ENCODE data around the gene ANKRD36.
"Not testable (repeated sequence)": the region's sequence is repeated elsewhere in the genome, so short reads cannot be mapped to it uniquely, and the experiment has no call there.

Gene ANKRD36

GRCh38 chr2:97200887-97201286 lies 87.9 kb downstream of the ANKRD36 start:
- H3K9me3 Mint-ChIP-seq, DNase-seq: not testable (repeated sequence)

GRCh38 chr2:97202643-97203250 lies 89.8 kb downstream of the ANKRD36 start:
- not testable (repeated sequence) for H3K9me3 Mint-ChIP-seq, H3K4me3 Mint-ChIP-seq, DNase-seq, ATAC-seq, H3K4me1 Mint-ChIP-seq, H3K27ac Mint-ChIP-seq, H3K27me3 Mint-ChIP-seq
- H3K36me3 Mint-ChIP-seq (ENCODE audit: low read depth) = peaks cover 21% of the 10 kb centered on the region

More at GRCh38 chr2:97200887-97201286, 87.9 kb downstream of the ANKRD36 start:
- H3K27me3 Mint-ChIP-seq, ATAC-seq, H3K4me1 Mint-ChIP-seq, H3K4me3 Mint-ChIP-seq, H3K27ac Mint-ChIP-seq: not testable (repeated sequence)
- peaks cover 30% of the 10 kb centered on the region for H3K36me3 Mint-ChIP-seq (ENCODE audit: low read depth)

DNA sequence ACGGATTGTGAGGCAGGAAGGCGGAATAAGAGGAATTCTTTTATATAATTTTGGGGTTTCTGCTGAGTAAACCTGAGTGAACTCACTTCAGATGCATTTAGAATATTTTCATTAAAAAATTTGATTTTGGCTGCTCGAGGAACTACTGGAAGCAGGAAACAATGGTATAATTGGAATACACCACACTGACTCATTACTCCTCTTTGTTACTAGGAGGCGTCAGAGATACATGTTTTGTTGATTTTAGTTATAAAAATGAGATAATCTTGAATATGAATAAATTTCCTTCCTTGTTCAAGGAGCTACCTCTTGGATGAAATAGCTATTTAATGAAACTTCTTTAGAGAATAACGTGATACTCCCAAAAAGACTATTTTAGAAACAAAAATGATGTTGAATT lies 97.4 kb downstream of the ANKRD36 start:
- ATAC-seq = no peak
- no peaks in the 10 kb centered on the region for H3K9me3 Mint-ChIP-seq
- DNase-seq = no peak
- H3K36me3 Mint-ChIP-seq (ENCODE audit: low read depth) = peaks cover 17% of the 10 kb centered on the region
- H3K27me3 Mint-ChIP-seq = no peaks in the 10 kb centered on the region
- no peaks in the 10 kb centered on the region for H3K4me1 Mint-ChIP-seq
- no peak overlapping the region for H3K4me3 Mint-ChIP-seq
- no peak overlapping the region for H3K27ac Mint-ChIP-seq

DNA sequence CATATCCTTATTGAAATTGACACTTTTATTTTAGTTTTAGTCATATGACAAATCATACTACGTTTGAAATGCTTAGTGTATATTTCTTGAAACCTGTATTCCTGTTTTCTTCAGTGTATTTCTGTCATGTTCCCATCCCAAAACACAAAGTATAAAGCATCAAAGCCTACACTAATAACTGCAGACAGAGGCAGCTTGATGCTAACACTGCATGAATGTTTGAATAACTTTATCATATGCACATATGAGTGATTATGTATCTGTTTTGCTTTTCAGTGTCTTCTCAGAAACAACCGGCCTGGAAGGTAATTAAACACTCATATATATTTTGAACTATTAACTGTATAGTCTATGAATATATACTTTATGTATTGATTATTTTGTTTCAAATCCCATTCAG lies 102.1 kb downstream of the ANKRD36 start:
- not testable (repeated sequence) for H3K4me3 Mint-ChIP-seq, DNase-seq, H3K27ac Mint-ChIP-seq, H3K27me3 Mint-ChIP-seq, ATAC-seq, H3K9me3 Mint-ChIP-seq, H3K4me1 Mint-ChIP-seq
- H3K36me3 Mint-ChIP-seq (ENCODE audit: low read depth) = peaks cover 21% of the 10 kb centered on the region

DNA sequence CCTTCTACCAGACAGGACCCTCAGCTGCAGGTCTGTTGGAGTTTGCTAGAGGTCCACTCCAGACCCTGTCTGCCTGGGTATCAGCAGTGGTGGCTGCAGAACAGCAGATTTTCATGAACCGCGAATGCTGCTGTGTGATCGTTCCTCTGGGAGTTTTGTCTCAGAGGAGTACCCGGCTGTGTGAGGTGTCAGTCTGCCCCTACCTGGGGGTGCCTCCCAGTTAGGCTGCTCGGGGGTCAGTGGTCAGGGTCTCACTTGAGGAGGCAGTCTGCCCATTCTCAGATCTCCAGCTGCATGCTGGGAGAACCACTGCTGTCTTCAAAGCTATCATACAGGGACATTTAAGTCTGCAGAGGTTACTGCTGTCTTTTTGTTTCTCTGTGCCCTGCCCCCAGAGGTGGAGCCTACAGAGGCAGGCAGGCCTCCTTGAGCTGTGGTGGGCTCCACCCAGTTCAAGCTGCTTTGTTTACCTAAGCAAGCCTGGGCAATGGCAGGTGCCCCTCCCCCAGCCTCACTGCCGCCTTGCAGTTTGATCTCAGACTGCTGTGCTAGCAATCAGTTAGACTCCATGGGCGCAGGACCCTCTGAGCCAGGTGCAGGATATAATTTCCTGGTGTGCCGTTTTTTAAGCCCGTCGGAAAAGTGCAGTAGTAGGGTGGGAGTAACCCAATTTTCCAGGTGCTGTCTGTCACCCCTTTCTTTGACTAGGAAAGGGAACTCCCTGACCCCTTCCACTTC lies 118.1 kb downstream of the ANKRD36 start:
- ATAC-seq, DNase-seq, H3K4me3 Mint-ChIP-seq, H3K27ac Mint-ChIP-seq, H3K27me3 Mint-ChIP-seq, H3K9me3 Mint-ChIP-seq, H3K4me1 Mint-ChIP-seq: not testable (repeated sequence)
- peaks cover 28% of the 10 kb centered on the region for H3K36me3 Mint-ChIP-seq (ENCODE audit: low read depth)

DNA sequence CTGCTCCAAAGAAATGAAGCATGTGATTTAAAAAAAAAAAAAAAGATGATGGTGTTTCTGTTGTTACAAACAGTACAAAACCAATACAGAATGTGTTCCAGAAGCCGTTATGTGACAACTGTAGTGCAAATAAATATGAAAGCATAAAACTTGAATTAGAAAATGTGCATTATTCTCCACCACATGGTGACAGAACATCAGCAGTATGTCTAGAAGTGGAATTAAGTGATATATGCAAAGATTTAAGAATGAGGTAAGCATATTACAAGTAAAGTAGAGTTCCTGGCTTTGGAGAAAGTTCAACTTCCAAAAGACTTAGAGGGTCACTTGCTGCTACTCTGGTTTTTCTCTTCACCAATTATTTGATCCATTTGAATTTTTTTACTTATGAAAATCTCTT lies 120.0 kb downstream of the ANKRD36 start:
- H3K36me3 Mint-ChIP-seq (ENCODE audit: low read depth) = peaks cover 14% of the 10 kb centered on the region
- ATAC-seq, DNase-seq: not testable (repeated sequence)

GRCh38 chr2:97233660-97234295 lies 120.8 kb downstream of the ANKRD36 start:
- H3K27ac Mint-ChIP-seq; H3K27me3 Mint-ChIP-seq; H3K4me3 Mint-ChIP-seq; H3K9me3 Mint-ChIP-seq; H3K36me3 Mint-ChIP-seq (ENCODE audit: low read depth); DNase-seq; H3K4me1 Mint-ChIP-seq; ATAC-seq: not testable (repeated sequence)

More for the DNA sequence above, 120.0 kb downstream of the ANKRD36 start:
- not testable (repeated sequence) for H3K4me3 Mint-ChIP-seq, H3K27ac Mint-ChIP-seq, H3K4me1 Mint-ChIP-seq, H3K9me3 Mint-ChIP-seq, H3K27me3 Mint-ChIP-seq

GRCh38 chr2:97261192-97261591 lies 148.2 kb downstream of the ANKRD36 start:
- DNase-seq; H3K27ac Mint-ChIP-seq; H3K9me3 Mint-ChIP-seq; ATAC-seq; H3K4me1 Mint-ChIP-seq; H3K27me3 Mint-ChIP-seq; H3K36me3 Mint-ChIP-seq (ENCODE audit: low read depth); H3K4me3 Mint-ChIP-seq: not testable (repeated sequence)

DNA sequence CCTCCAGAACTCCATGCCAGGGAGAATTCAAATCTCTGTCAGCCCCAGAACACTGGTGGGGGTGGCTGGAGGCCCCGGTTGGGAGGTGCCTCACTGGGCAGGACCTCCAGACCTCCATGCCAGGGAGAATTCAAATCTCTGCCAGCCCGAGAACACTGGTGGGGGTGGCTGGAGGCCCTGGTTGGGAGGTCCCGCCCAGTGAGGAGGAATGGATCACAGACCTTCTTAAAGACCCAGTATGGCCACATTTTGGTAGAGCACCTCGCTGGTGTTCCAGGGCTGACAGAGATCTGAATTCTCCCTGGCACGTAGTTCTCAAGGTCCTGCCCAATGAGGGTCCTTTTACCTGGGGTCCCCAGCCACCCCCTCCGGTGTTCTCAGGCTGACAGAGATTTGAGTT lies 153.5 kb downstream of the ANKRD36 start:
- DNase-seq; H3K27me3 Mint-ChIP-seq; H3K4me3 Mint-ChIP-seq; H3K9me3 Mint-ChIP-seq; H3K27ac Mint-ChIP-seq; ATAC-seq; H3K36me3 Mint-ChIP-seq (ENCODE audit: low read depth); H3K4me1 Mint-ChIP-seq: not testable (repeated sequence)

- no peaks in the 10 kb centered on the region for H3K27me3 Mint-ChIP-seq
- ATAC-seq = no peak
- H3K4me1 Mint-ChIP-seq = no peaks in the 10 kb centered on the region
- H3K27ac Mint-ChIP-seq = no peak overlapping the region
- no peaks in the 10 kb centered on the region for H3K9me3 Mint-ChIP-seq
- no peak overlapping the region for H3K4me3 Mint-ChIP-seq
- H3K36me3 Mint-ChIP-seq (ENCODE audit: low read depth) = peaks cover 5% of the 10 kb centered on the region
- peak; percentile 1 for DNase-seq
These were observed 154.6 kb downstream of the ANKRD36 start for GRCh38 chr2:97267411-97268074.

DNA sequence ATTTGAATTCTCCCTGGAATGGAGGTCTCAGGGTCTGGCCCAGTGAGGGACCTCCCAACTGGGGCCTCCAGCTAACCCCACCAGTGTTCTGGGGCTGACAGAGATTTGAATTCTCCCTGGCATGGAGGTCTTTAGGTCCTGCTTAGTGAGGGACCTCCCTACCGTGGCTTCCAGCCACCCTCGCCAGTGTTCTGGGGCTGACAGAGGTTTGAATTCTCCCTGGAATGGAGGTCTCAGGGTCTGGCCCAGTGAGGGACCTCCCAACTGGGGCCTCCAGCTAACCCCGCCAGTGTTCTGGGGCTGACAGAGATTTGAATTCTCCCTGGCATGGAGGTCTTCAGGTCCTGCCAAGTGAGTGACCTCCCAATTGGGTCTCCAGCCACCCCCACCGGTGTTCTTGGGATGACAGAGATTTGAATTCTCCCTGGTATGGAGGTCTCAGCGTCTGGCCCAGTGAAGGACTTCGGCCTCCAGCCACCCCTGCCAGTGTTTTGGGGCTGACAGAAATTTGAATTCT lies 155.2 kb downstream of the ANKRD36 start:
- H3K27ac Mint-ChIP-seq; H3K9me3 Mint-ChIP-seq; H3K27me3 Mint-ChIP-seq; ATAC-seq; H3K4me1 Mint-ChIP-seq; H3K4me3 Mint-ChIP-seq; H3K36me3 Mint-ChIP-seq (ENCODE audit: low read depth): not testable (repeated sequence)
- DNase-seq = peak; percentile 1

- not testable (repeated sequence) for H3K27ac Mint-ChIP-seq; H3K36me3 Mint-ChIP-seq (ENCODE audit: low read depth); H3K9me3 Mint-ChIP-seq; ATAC-seq; H3K4me1 Mint-ChIP-seq; H3K27me3 Mint-ChIP-seq; H3K4me3 Mint-ChIP-seq; DNase-seq
These were observed 163.4 kb downstream of the ANKRD36 start for GRCh38 chr2:97276232-97276798.

DNA sequence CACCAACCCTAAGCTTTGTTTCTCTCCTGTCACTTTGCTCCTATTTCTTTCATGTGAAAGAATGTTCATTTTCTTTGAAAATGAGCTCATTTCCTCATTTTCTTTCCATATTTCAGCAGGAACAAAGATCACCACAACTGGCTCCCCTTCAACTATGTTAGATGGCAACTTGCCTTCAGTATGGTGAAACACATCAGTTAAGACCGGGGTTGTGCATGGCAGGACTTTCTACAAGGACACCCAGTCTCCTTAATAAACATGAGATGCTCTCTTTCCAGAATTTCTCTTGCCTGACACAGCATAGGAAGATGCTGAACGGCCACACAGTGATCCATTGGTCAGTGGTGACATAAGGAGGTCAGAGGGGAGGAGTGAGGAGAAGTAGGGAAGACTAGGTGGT lies 172.2 kb downstream of the ANKRD36 start:
- H3K27me3 Mint-ChIP-seq; H3K27ac Mint-ChIP-seq; H3K4me1 Mint-ChIP-seq; H3K4me3 Mint-ChIP-seq; ATAC-seq; H3K9me3 Mint-ChIP-seq; H3K36me3 Mint-ChIP-seq (ENCODE audit: low read depth); DNase-seq: not testable (repeated sequence)

- H3K4me3 Mint-ChIP-seq; H3K9me3 Mint-ChIP-seq; H3K36me3 Mint-ChIP-seq (ENCODE audit: low read depth); H3K27ac Mint-ChIP-seq; ATAC-seq; DNase-seq; H3K27me3 Mint-ChIP-seq; H3K4me1 Mint-ChIP-seq: not testable (repeated sequence)
These were observed 180.7 kb downstream of the ANKRD36 start for GRCh38 chr2:97293687-97294086.

All from activated naive CD8-positive, alpha-beta T cell treated with anti-CD3 and anti-CD28 coated beads, Interleukin-2, amount 50 U/mL, for 24 hours (primary cell).